SK-N-SH (cell line): ENCODE data around the gene PEMT. TPM values are rescaled to one million over a fixed set of nuclear protein-coding genes. Genes with fewer than 3 reads are reported as not detected.

Experiments used
- CTCF ChIA-PET: fragments of 300-600, 350-600 bp; formaldehyde crosslinking; extraction: SDS; loops from one replicate; lab custom pipeline; 2021; lab: Yijun Ruan, JAX
- POLR2A ChIA-PET: fragments of 350-600 bp; sonication (Branson Sonifier 250); formaldehyde crosslinking; extraction: SDS; loops from one replicate; lab custom pipeline; 2020; ENCODE audit warnings: antibody characterized with exemption, inconsistent platforms; lab: Yijun Ruan, JAX
- DNase-seq: peaks from one replicate; pipeline ENCODE4 v3.0.0; 2012
- H2AFZ ChIP-seq: fragments of 200-600 bp; sonication (generic); 2 replicates; pipeline ENCODE4 v1.8.1; 2016; ENCODE audit warnings: antibody characterized with exemption, mild to moderate bottlenecking, low read depth
- H3F3A ChIP-seq: fragments of 200-600 bp; sonication (generic); replicated peaks from 2 replicates; pipeline ENCODE3; 2016; ENCODE audit warnings: antibody characterized with exemption, mild to moderate bottlenecking; ENCODE audit not compliant: insufficient read depth
- H3K27ac ChIP-seq, 2 experiments: fragments of 200-500 bp in 1 of 2; fragments of 200-600 bp in 1 of 2; sonication (Bioruptor generic) in 1 of 2; sonication (generic), shearing (Covaris generic) in 1 of 2; 2 replicates each; pipeline versions ENCODE4 v1.5.1 to v1.6.1; 2014 to 2016; ENCODE audit warnings: low read depth in 2 of 2, inconsistent platforms in 1 of 2, low read length in 1 of 2, mild to moderate bottlenecking in 1 of 2, mixed read lengths in 1 of 2
- H3K27me3 ChIP-seq: fragments of 200-600 bp; sonication (generic), shearing (Covaris generic); 2 replicates; pipeline ENCODE4 v1.6.1; 2016; ENCODE audit warnings: mixed run types; ENCODE audit not compliant: insufficient read depth
- H3K36me3 ChIP-seq, 2 experiments: fragments of 200-500 bp in 1 of 2; fragments of 200-600 bp in 1 of 2; sonication (Bioruptor generic) in 1 of 2; sonication (generic) in 1 of 2; replicated peaks in 1 of 2; 2 replicates each; pipeline versions ENCODE3 to v1.5.1; 2014 to 2016; ENCODE audit warnings: low read length in 1 of 2, mild to moderate bottlenecking in 1 of 2; ENCODE audit not compliant: insufficient read depth in 2 of 2, control insufficient read depth in 1 of 2
- H3K4me1 ChIP-seq, 2 experiments: fragments of 200-500 bp in 1 of 2; fragments of 200-600 bp in 1 of 2; sonication (Bioruptor generic) in 1 of 2; sonication (generic), shearing (Covaris generic) in 1 of 2; 2 replicates each; pipeline versions ENCODE4 v1.5.1 to v1.6.1; 2014 to 2016; ENCODE audit warnings: low read depth in 1 of 2, low read length in 1 of 2, mixed run types in 1 of 2; ENCODE audit not compliant: insufficient read depth in 2 of 2, control insufficient read depth in 1 of 2
- H3K4me2 ChIP-seq: fragments of 200-600 bp; sonication (generic), shearing (Covaris generic); 2 replicates; pipeline ENCODE4 v1.6.1; 2017; ENCODE audit warnings: mixed run types
- H3K4me3 ChIP-seq, 2 experiments: fragments of 200-500 bp in 1 of 2; fragments of 200-600 bp in 1 of 2; sonication (Bioruptor generic) in 1 of 2; sonication (generic), shearing (Covaris generic) in 1 of 2; 2 replicates each; pipeline versions ENCODE4 v1.5.1 to v1.8.1; 2014 to 2016; ENCODE audit warnings: low read depth in 2 of 2, inconsistent platforms in 1 of 2, low read length in 1 of 2, mild to moderate bottlenecking in 1 of 2, mixed read lengths in 1 of 2, moderate library complexity in 1 of 2
- H3K79me2 ChIP-seq: fragments of 200-600 bp; sonication (generic); 2 replicates; pipeline ENCODE4 v1.8.1; 2017; ENCODE audit warnings: mild to moderate bottlenecking; ENCODE audit not compliant: insufficient read depth
- H3K9ac ChIP-seq: fragments of 200-600 bp; sonication (generic); 2 replicates; pipeline ENCODE4 v1.6.1; 2017; ENCODE audit warnings: mixed run types
- H3K9me2 ChIP-seq: fragments of 200-600 bp; sonication (generic); 2 replicates; pipeline ENCODE4 v1.6.1; 2017; ENCODE audit warnings: mixed run types
- H3K9me3 ChIP-seq: fragments of 200-600 bp; sonication (generic); 2 replicates; pipeline ENCODE4 v1.6.1; 2017; ENCODE audit warnings: mixed run types, mild to moderate bottlenecking, moderate library complexity
- H4K20me1 ChIP-seq: fragments of 200-600 bp; sonication (generic); 2 replicates; pipeline ENCODE4 v1.6.1; 2017; ENCODE audit warnings: mild to moderate bottlenecking, mixed run types; ENCODE audit not compliant: insufficient read depth
- ELF1 ChIP-seq: IDR thresholded peaks from 2 replicates; pipeline ENCODE4 v1.4.0; 2012
- EP300 ChIP-seq, 2 experiments: IDR thresholded peaks; 2 replicates each; pipeline versions ENCODE4 v1.4.0 to v1.6.1; 2012; ENCODE audit warnings: borderline replicate concordance in 1 of 2, low read depth in 1 of 2, low read length in 1 of 2
- FOXJ3 ChIP-seq: sonication (generic); formaldehyde crosslinking; IDR thresholded peaks from 2 replicates; pipeline ENCODE4 v1.5.1; 2020; ENCODE audit warnings: mild to moderate bottlenecking, missing genetic modification reagents
- FOXM1 ChIP-seq: IDR thresholded peaks from 2 replicates; pipeline ENCODE4 v1.4.0; 2012; ENCODE audit warnings: low read depth, mild to moderate bottlenecking
- GABPA ChIP-seq: IDR thresholded peaks from 2 replicates; pipeline ENCODE4 v1.4.0; 2012; ENCODE audit warnings: low read depth, mild to moderate bottlenecking
- IRF3 ChIP-seq: fragments of 150-350 bp; IDR thresholded peaks from 2 replicates; pipeline ENCODE4 v1.6.1; 2016; ENCODE audit warnings: mild to moderate bottlenecking, low read depth, low read length
- MEF2A ChIP-seq: IDR thresholded peaks from 2 replicates; pipeline ENCODE4 v1.4.0; 2012; ENCODE audit warnings: low read depth, borderline replicate concordance
- MXI1 ChIP-seq: IDR thresholded peaks from 2 replicates; pipeline ENCODE4 v1.6.1; 2012; ENCODE audit warnings: mild to moderate bottlenecking, low read depth, low read length, improper control_type of control experiment
- NFIC ChIP-seq: IDR thresholded peaks from 2 replicates; pipeline ENCODE4 v1.4.0; 2012; ENCODE audit warnings: borderline replicate concordance
- NRF1 ChIP-seq: IDR thresholded peaks from 2 replicates; pipeline ENCODE4 v1.6.1; 2012; ENCODE audit warnings: low read depth, mild to moderate bottlenecking, low read length
- PBX3 ChIP-seq: IDR thresholded peaks from 2 replicates; pipeline ENCODE4; 2012
- RAD21 ChIP-seq: IDR thresholded peaks from 2 replicates; pipeline ENCODE4 v1.6.1; 2012; ENCODE audit warnings: mild to moderate bottlenecking, low read length
- REST ChIP-seq: IDR thresholded peaks from 2 replicates; pipeline ENCODE4 v1.6.1; 2012; ENCODE audit warnings: mild to moderate bottlenecking, low read depth, low read length, moderate library complexity
- RXRA ChIP-seq: IDR thresholded peaks from 2 replicates; pipeline ENCODE4 v1.4.0; 2012; ENCODE audit warnings: low read depth, mild to moderate bottlenecking, borderline replicate concordance
- SIN3A ChIP-seq: IDR thresholded peaks from 2 replicates; pipeline ENCODE4 v1.6.1; 2012; ENCODE audit warnings: low read depth, mild to moderate bottlenecking, low read length, moderate library complexity, borderline replicate concordance
- TAF1 ChIP-seq: IDR thresholded peaks from 2 replicates; pipeline ENCODE4 v1.6.1; 2012; ENCODE audit warnings: low read depth, mild to moderate bottlenecking, low read length, moderate library complexity, borderline replicate concordance
- TCF12 ChIP-seq: IDR thresholded peaks from 2 replicates; pipeline ENCODE4 v1.4.0; 2012
- USF1 ChIP-seq: IDR thresholded peaks from 2 replicates; pipeline ENCODE4 v1.4.0; 2012; ENCODE audit warnings: low read depth, borderline replicate concordance
- USF2 ChIP-seq: fragments of 150-350 bp; IDR thresholded peaks from 2 replicates; pipeline ENCODE4 v1.6.1; 2017; ENCODE audit warnings: antibody characterized with exemption, low read length, low read depth, borderline replicate concordance
- ZBTB33 ChIP-seq: IDR thresholded peaks from 2 replicates; pipeline ENCODE4 v1.4.0; 2012; ENCODE audit warnings: low read depth, borderline replicate concordance
- WGBS: methylation state at CpG from one replicate; pipeline ENCODE4 v1.1.6; 2017; ENCODE audit warnings: low lambda C conversion rate; 5-methylcytosine and 5-hydroxymethylcytosine counted together
- polyA plus RNA-seq, 3 experiments: library from polyadenylated mRNA; depleted of rRNA; stranded (reverse); fragments of >200 nt; gene quantifications; 2 replicates each; pipeline ENCODE4 v1.2.3, GENCODE V29; 2012

Gene PEMT
- polyA plus RNA-seq, 1 of the 3 experiments (the other 2 are of a cell fraction), result 52.8 TPM

- H3K36me3 ChIP-seq, result no peaks in the 10 kb centered on the region
- POLR2A ChIA-PET, result no interaction called here
- H3K4me1 ChIP-seq, result peaks cover 0 to 33% of the 10 kb centered on the region in 2 experiments; a peak in 1 of 4 replicates
- WGBS, result 79% methylated on average over 7 of the region's 7 CpGs
- H3K9me3 ChIP-seq, result no peaks in the 10 kb centered on the region
- H3K27me3 ChIP-seq, result no peaks in the 10 kb centered on the region
- H4K20me1 ChIP-seq, result 0 out of 2 replicates have a peak, but pooled peaks cover 4% of the 10 kb centered on the region
- no peak overlapping the region for H2AFZ ChIP-seq
- no peak overlapping the region for H3K4me2 ChIP-seq
- H3K27ac ChIP-seq, result no peak overlapping the region
- H3K9me2 ChIP-seq, result no peaks in the 10 kb centered on the region
- H3F3A ChIP-seq, result no peaks in the 10 kb centered on the region
- TF ChIP-seq MXI1 (no peak), EP300 (IDR thresholded peaks at IDR 0.05; ENCODE audit: borderline replicate concordance in 1 of 2, low read depth in 1 of 2, low read length in 1 of 2) (no peak), USF1 (no peak), NFIC (no peak), GABPA (no peak), NRF1 (no peak), FOXM1 (no peak), PBX3 (no peak), FOXJ3 (CRISPR knock-in tag) (no peak), RAD21 (no peak), ZBTB33 (no peak), USF2 (no peak), TCF12 (no peak), IRF3 (no peak), REST (no peak), ELF1 (no peak), SIN3A (no peak), RXRA (no peak), MEF2A (no peak), TAF1 (no peak)
- H3K4me3 ChIP-seq, result no peak overlapping the region
- no peak overlapping the region for H3K9ac ChIP-seq
- no peak for DNase-seq
- CTCF ChIA-PET, result interaction anchor here (1.4 to 7.7 kb wide), 3 partner anchors 12 to 219 kb away, joined by 4 to 107 read pairs (median 9); no protein-coding TSS in a partner anchor
- no peaks in the 10 kb centered on the region for H3K79me2 ChIP-seq
Observed at GRCh38 chr17:17573912-17574311, 17.6 kb downstream of the PEMT start.
